ACC112 (cell line): ENCODE results near the gene GPANK1.

Experiments
- H2AFZ ChIP-seq: fragments of 200-600 bp; sonication (generic); one replicate; pipeline ENCODE4 v1.6.0; 2017; ENCODE audit warnings: antibody characterized with exemption, low read length; ENCODE audit not compliant: unreplicated experiment
- H3K27ac ChIP-seq: fragments of 200-600 bp; sonication (generic); 2 replicates; pipeline ENCODE4 v1.5.1; 2014; ENCODE audit warnings: low read depth, mild to moderate bottlenecking, antibody characterized with exemption, low read length, moderate library complexity
- H3K27me3 ChIP-seq: fragments of 200-600 bp; sonication (generic); 2 replicates; pipeline ENCODE4 v1.6.1; 2014; ENCODE audit warnings: mild to moderate bottlenecking, antibody characterized with exemption, low read length, moderate library complexity, mixed read lengths; ENCODE audit not compliant: insufficient read depth
- H3K36me3 ChIP-seq: fragments of 200-600 bp; sonication (generic); 2 replicates; pipeline ENCODE4 v1.6.1; 2016; ENCODE audit warnings: mild to moderate bottlenecking, antibody characterized with exemption, low read length, moderate library complexity, mixed read lengths; ENCODE audit not compliant: insufficient read depth
- H3K4me1 ChIP-seq: fragments of 200-600 bp; sonication (generic); one replicate; pipeline ENCODE4 v1.6.1; 2016; ENCODE audit warnings: low read length, mixed read lengths; ENCODE audit not compliant: insufficient read depth, unreplicated experiment, control insufficient read depth
- H3K4me3 ChIP-seq: fragments of 200-600 bp; sonication (generic); 2 replicates; pipeline ENCODE4 v1.5.1; 2014; ENCODE audit warnings: mild to moderate bottlenecking, low read depth, low read length
- H3K79me2 ChIP-seq: fragments of 200-600 bp; sonication (generic); one replicate; pipeline ENCODE4 v1.6.0; 2016; ENCODE audit warnings: low read length; ENCODE audit not compliant: control insufficient read depth, unreplicated experiment, insufficient read depth

GPANK1 gene

DNA sequence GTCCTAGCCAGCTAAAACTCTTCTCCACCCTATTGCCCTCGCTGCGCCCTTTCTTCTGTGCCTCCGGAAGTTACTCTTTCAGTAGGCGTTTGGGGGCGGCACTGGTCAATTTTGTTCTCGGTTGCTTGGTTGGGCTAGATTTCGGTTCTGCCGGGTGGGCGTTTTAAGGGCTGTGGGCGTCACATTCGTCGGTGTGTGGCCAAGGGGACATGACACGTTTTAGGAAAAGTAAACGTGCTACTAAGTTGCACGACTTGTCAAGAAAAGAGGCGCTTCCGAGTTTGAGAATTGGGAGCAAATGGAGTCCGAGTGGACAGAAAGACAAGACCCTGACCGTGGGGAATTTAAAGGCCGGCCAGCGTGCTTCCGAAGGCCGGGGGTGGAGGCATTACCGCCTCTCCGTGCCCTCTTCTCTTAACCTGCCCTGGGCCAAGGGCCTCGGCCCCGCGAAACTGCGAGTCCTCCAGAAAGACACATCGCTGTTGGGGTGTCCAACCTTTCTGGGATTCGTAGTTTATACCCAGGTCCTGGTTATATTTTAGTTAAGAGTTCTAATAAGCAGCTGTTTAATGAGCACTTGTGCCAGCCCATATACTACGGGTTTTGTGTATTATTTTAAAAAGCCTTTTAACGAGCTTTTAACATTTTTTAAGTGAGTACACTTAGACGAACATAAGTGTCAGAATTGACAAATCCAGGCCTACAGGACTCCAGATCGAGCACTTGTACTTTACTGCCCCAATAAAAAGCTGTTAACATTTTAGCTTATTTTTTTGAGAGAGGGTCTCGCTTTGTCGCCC lies 11.7 kb downstream of the GPANK1 start:
- H3K36me3 ChIP-seq: peaks cover 7% of the 10 kb centered on the region; the same call in 1 of the 2 replicates
- H3K4me1 ChIP-seq: peaks cover 13% of the 10 kb centered on the region
- H3K27me3 ChIP-seq: no peaks in the 10 kb centered on the region
- H3K79me2 ChIP-seq: peaks cover 39% of the 10 kb centered on the region
- peak overlapping the region; percentile 93 for H3K4me3 ChIP-seq
- H2AFZ ChIP-seq: peak overlapping the region; percentile 57
- H3K27ac ChIP-seq: peak overlapping the region; percentile 93

DNA sequence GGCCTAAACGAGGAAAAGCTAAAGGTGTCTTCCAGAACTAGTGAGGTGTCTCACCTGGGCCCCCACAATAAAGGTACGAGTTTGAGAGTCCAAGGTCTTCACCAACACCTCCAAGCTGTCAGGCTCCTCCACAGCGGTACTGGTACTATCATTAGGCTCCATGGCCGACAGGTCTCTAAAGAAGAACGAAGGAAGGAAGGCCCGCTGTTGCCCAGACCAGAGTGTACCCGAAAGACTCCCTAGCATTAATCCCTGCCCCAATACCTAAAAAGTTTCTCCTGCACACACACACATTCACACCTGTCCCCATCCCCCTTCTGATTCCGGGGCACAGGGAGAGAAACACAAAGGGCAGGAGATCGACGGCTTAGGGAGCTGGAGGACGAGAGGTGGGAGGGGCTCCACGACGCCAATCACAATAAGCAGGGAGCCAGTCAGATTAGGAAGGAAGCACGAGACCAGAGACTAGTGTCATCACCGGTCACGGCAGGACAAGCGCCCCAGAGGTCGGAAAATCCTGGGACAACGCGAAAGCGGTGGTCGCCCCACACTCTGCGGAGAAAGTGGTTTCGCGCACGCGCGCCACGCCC lies 13.1 kb downstream of the GPANK1 start:
- peak overlapping the region; percentile 81 for H2AFZ ChIP-seq
- no peaks in the 10 kb centered on the region for H3K27me3 ChIP-seq
- peak overlapping the region; percentile 93 for H3K4me3 ChIP-seq
- peaks cover 9% of the 10 kb centered on the region; the same call in 1 of the 2 replicates for H3K36me3 ChIP-seq
- peaks cover 34% of the 10 kb centered on the region for H3K79me2 ChIP-seq
- H3K27ac ChIP-seq: peak overlapping the region; percentile 93
- H3K4me1 ChIP-seq: peaks cover 10% of the 10 kb centered on the region

DNA sequence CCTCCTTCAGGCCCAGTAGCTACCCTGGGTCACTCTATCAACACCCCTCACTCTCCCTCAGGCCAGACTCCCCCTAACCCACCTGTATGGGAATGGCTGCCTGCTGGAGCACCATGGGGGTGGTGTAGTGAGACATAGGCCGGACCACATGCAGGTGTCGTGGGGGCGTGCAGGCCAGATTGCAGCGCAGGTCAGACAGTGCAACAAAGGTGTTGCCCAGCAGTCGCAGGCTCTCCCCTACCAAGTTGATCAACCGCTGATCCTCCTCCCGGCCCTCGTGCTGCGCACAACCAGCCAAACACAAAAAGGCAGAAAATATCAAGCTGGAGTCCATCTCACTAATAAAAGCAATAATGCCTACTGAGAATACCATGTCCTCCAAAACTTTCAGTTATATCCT lies 19.5 kb downstream of the GPANK1 start:
- no peaks in the 10 kb centered on the region for H3K27me3 ChIP-seq
- no peaks in the 10 kb centered on the region for H3K4me1 ChIP-seq
- no peak overlapping the region for H2AFZ ChIP-seq
- no peak overlapping the region for H3K27ac ChIP-seq
- H3K4me3 ChIP-seq: no peak overlapping the region
- H3K79me2 ChIP-seq: peaks cover 10% of the 10 kb centered on the region
- peaks cover 21% of the 10 kb centered on the region; the same call in 1 of the 2 replicates for H3K36me3 ChIP-seq

- Histone ChIP-seq H3K4me1 (peaks cover 12% of the 10 kb centered on the region), H2AFZ (no peak overlapping the region), H3K27ac (no peak overlapping the region), H3K79me2 (no peaks in the 10 kb centered on the region), H3K27me3 (no peaks in the 10 kb centered on the region), H3K36me3 (peaks cover 21% of the 10 kb centered on the region; the same call in 1 of the 2 replicates), H3K4me3 (no peak overlapping the region)
Observed at GRCh38 chr6:31643818-31644454, 20.9 kb downstream of the GPANK1 start.

- Histone ChIP-seq H3K4me3 (no peak overlapping the region), H3K36me3 (peaks cover 15% of the 10 kb centered on the region; the same call in 1 of the 2 replicates), H3K4me1 (peaks cover 12% of the 10 kb centered on the region), H3K27ac (no peak overlapping the region), H2AFZ (no peak overlapping the region), H3K79me2 (no peaks in the 10 kb centered on the region), H3K27me3 (no peaks in the 10 kb centered on the region)
Observed at GRCh38 chr6:31642798-31643570, 21.8 kb downstream of the GPANK1 start.

DNA sequence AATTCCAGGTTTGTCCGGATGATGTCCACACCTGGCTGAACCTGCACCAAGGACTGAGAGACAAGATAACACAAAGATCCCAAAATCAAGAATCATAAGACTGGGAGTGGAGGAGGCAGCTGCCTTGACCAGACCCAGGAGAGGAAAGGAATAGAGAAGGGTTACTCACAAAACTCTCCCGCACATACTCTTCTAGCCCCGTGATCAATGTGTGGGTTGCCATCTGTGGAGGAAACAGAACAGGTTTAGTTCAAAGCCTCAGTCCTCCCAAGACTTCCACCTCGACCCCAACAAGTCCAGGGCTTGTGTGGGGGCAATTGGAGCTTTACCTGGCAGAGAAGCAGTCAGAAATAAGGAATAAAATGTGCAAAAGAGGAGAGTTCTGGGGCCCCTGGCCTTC lies 23.4 kb downstream of the GPANK1 start:
- no peak overlapping the region for H3K4me3 ChIP-seq
- H3K36me3 ChIP-seq: peaks cover 14% of the 10 kb centered on the region; the same call in 1 of the 2 replicates
- peaks cover 12% of the 10 kb centered on the region for H3K4me1 ChIP-seq
- no peaks in the 10 kb centered on the region for H3K27me3 ChIP-seq
- no peak overlapping the region for H3K27ac ChIP-seq
- H2AFZ ChIP-seq: no peak overlapping the region
- no peaks in the 10 kb centered on the region for H3K79me2 ChIP-seq

DNA sequence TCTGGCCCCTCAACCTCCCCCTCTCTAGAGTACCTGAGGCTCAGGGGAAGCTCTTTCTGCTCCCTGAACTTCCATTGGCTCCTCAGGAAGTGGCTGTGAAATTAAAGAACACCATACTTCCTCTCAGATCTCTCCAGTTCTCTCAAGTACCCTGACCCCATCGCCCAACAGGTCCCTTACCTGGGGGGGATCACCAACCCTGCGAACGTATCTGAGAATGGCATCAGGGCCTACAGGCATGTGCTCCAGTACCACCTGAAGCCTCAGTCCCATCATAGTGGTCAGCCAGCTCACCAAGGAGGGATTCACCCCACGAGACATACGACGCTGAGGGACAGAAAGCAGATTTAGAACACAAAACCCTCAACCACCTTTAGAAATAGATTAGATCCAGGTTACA lies 24.2 kb downstream of the GPANK1 start:
- H3K27ac ChIP-seq: no peak overlapping the region
- H3K4me1 ChIP-seq: peaks cover 12% of the 10 kb centered on the region
- no peak overlapping the region for H2AFZ ChIP-seq
- H3K79me2 ChIP-seq: no peaks in the 10 kb centered on the region
- no peaks in the 10 kb centered on the region for H3K27me3 ChIP-seq
- no peak overlapping the region for H3K4me3 ChIP-seq
- peaks cover 15% of the 10 kb centered on the region; the same call in 1 of the 2 replicates for H3K36me3 ChIP-seq

- no peaks in the 10 kb centered on the region for H3K27me3 ChIP-seq
- no peaks in the 10 kb centered on the region for H3K79me2 ChIP-seq
- peaks cover 12% of the 10 kb centered on the region for H3K4me1 ChIP-seq
- peaks cover 17% of the 10 kb centered on the region; the same call in 1 of the 2 replicates for H3K36me3 ChIP-seq
- H3K4me3 ChIP-seq: no peak overlapping the region
- H2AFZ ChIP-seq: no peak overlapping the region
- H3K27ac ChIP-seq: peak overlapping the region; percentile 73
Observed at GRCh38 chr6:31639449-31639861, 25.3 kb downstream of the GPANK1 start.

DNA sequence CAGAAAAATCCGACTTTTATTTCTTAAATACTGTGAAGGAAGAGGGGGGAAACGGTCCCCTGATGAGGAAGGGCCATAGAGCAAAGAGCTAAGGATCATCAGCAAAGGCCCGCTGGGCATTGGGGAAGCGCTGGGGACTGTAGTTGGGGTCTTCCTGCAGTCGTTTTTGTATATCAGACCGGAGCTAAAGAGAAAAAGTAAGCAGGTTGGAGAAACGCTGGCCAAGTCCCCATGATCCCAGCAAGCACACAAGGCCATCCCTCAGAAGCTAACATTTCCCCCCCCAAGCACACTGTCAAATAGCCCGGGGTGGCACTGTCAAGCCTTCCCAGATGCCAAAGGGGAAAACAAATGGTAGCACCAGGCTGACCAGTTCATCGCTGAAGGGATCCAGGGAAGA lies 25.8 kb downstream of the GPANK1 start:
- H2AFZ ChIP-seq: no peak overlapping the region
- peaks cover 12% of the 10 kb centered on the region for H3K4me1 ChIP-seq
- H3K27me3 ChIP-seq: no peaks in the 10 kb centered on the region
- H3K27ac ChIP-seq: peak overlapping the region; percentile 73
- no peak overlapping the region for H3K4me3 ChIP-seq
- peaks cover 21% of the 10 kb centered on the region; the same call in 1 of the 2 replicates for H3K36me3 ChIP-seq
- no peaks in the 10 kb centered on the region for H3K79me2 ChIP-seq
